ENCODE measurements around the gene APEH.
"Not testable (repeated sequence)": the region's sequence is repeated elsewhere in the genome, so short reads cannot be mapped to it uniquely, and the experiment has no call there.

APEH gene

GRCh38 chr3:49670940-49671290, 3.2 kb upstream of the APEH start:
- DNase-seq, result no peak

- DNase-seq, result peak; percentile 90
These were observed 2.6 kb upstream of the APEH start for GRCh38 chr3:49671291-49672288.

- peak; percentile 95 for DNase-seq
These were observed 933 bp upstream of the APEH start for GRCh38 chr3:49673121-49673714.

GRCh38 chr3:49674497-49674983, 389 bp downstream of the APEH start:
- peak; percentile 32 for DNase-seq

GRCh38 chr3:49675912-49676311, 1.8 kb downstream of the APEH start:
- no peak for DNase-seq

- DNase-seq, result no peak
These were observed 6.5 kb downstream of the APEH start for GRCh38 chr3:49680493-49681231.

GRCh38 chr3:49681232-49681522, 7.0 kb downstream of the APEH start:
- DNase-seq, result no peak

- DNase-seq, result no peak
These were observed 7.4 kb downstream of the APEH start for GRCh38 chr3:49681543-49681942.

GRCh38 chr3:49683162-49683561, 9.0 kb downstream of the APEH start:
- DNase-seq, result no peak

GRCh38 chr3:49684453-49684852, 10.3 kb downstream of the APEH start:
- DNase-seq, result not testable (repeated sequence)

- DNase-seq, result not testable (repeated sequence)
These were observed 11.0 kb downstream of the APEH start for GRCh38 chr3:49685103-49685502.

GRCh38 chr3:49685846-49686245, 11.7 kb downstream of the APEH start:
- DNase-seq, result peak; percentile 33

- peak; percentile 57 for DNase-seq
These were observed 12.2 kb downstream of the APEH start for GRCh38 chr3:49686346-49686745.

- DNase-seq, result peak; percentile 95
These were observed 12.7 kb downstream of the APEH start for GRCh38 chr3:49686769-49687423.

GRCh38 chr3:49687424-49687795, 13.3 kb downstream of the APEH start:
- not testable (repeated sequence) for DNase-seq

GRCh38 chr3:49688338-49689045, 14.3 kb downstream of the APEH start:
- DNase-seq, result peak; percentile 39

- peak; percentile 92 for DNase-seq
These were observed 15.1 kb downstream of the APEH start, which contains the start of the genes MST1 and RNF123 for GRCh38 chr3:49689046-49689907. TSS of gene MST1 (minus strand) at chr3:49689474. CDS start at chr3:49688691, 783 bp downstream. TSS of gene RNF123 (plus strand) at chr3:49689557. CDS start at chr3:49691166, 1,609 bp downstream.

- DNase-seq, result peak; percentile 70
These were observed 15.9 kb downstream of the APEH start for GRCh38 chr3:49689908-49690624.

GRCh38 chr3:49690856-49691255, 16.7 kb downstream of the APEH start:
- DNase-seq, result not testable (repeated sequence)

- DNase-seq, result not testable (repeated sequence)
These were observed 17.3 kb downstream of the APEH start for GRCh38 chr3:49691481-49691880.

Measured in hematopoietic multipotent progenitor cell treated with erythropoietin and hydrocortisone succinate and interleukin-3 and kit ligand, for 6 days (in vitro differentiated cells).